Right renal pelvis (tissue), 4 donors: ENCODE results near the gene LCN2. TPM values are rescaled to one million over a fixed set of nuclear protein-coding genes. Genes with fewer than 3 reads are reported as not detected.
A peak's percentile ranks its signal among the peaks of the same experiment; 100 is the strongest.

Source experiments
- DNase-seq, 4 donors: peaks; one replicate each; pipeline ENCODE4 v3.0.0-alpha.2; 2013; ENCODE audit warnings: low read depth in 4 of 4, low spot score in 3 of 4, missing footprints in 1 of 4
- polyA plus RNA-seq, 4 donors: library from polyadenylated mRNA; unstranded; fragments of 120-200 nt; gene quantifications; one replicate each; pipeline ENCODE4 v1.2.1, GENCODE V29; 2013; ENCODE audit not compliant: insufficient read length in 4 of 4

The LCN2 gene
- polyA plus RNA-seq, 4 donors: 0.43 to 1.9 (median 0.89) TPM

DNA sequence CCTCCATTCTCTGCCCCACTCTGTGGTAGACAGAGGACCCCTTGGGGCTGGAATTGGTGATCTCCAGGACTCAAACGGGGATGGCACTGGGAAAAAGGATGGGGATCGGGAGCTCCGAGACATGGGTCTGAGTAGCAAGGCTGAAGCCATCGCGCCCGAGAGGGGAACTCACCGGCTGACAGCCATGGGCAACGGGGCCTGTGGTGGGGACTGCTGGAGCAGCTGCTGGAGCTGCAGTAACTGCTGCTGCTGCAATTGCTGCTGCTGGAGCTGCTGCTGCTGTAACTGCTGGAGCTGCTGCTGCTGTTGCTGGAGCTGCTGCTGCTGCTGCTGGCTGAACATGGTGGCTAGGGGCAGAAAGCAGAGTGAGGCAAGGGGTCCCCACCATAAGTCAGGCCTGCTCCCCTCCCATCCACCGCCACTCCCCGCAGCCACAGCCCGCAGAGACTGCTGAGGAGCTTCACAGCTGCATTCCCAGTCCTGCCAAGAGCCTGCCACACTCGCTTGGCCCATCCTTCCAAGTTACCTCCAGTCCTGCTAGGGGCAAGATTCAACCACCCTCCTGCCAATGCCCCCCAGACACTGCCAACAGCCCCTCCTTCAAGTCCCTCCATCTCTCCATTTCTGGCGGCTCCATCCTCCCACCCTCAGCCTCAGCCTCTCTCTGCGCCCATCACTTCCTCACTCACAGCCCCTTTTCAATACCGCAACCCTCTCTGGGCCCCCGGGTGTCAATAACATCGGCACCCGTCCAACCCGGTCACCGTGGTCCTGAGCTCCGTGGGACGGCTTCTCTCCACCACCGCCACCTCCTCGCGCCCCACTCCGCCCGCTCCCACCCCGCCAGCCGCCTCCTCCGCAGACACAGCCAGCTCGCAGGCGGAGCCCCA is 41.5 kb downstream of the LCN2 start:
- DNase-seq: no peak

GRCh38 chr9:128191406-128192046 is 42.3 kb downstream of the LCN2 start, which contains the start of gene CIZ1:
TSS of gene CIZ1 (minus strand) at chr9:128191572. CDS start at chr9:128190857, 715 bp downstream.
- peak in 3 of 4 donors; percentile 54 to 68 (median 61) for DNase-seq

- DNase-seq: peak in 3 of 4 donors; percentile 66 to 76 (median 67)
These were observed 43.5 kb downstream of the LCN2 start for GRCh38 chr9:128192601-128193371.

- no peak for DNase-seq
These were observed 44.3 kb downstream of the LCN2 start for GRCh38 chr9:128193469-128194096.

DNA sequence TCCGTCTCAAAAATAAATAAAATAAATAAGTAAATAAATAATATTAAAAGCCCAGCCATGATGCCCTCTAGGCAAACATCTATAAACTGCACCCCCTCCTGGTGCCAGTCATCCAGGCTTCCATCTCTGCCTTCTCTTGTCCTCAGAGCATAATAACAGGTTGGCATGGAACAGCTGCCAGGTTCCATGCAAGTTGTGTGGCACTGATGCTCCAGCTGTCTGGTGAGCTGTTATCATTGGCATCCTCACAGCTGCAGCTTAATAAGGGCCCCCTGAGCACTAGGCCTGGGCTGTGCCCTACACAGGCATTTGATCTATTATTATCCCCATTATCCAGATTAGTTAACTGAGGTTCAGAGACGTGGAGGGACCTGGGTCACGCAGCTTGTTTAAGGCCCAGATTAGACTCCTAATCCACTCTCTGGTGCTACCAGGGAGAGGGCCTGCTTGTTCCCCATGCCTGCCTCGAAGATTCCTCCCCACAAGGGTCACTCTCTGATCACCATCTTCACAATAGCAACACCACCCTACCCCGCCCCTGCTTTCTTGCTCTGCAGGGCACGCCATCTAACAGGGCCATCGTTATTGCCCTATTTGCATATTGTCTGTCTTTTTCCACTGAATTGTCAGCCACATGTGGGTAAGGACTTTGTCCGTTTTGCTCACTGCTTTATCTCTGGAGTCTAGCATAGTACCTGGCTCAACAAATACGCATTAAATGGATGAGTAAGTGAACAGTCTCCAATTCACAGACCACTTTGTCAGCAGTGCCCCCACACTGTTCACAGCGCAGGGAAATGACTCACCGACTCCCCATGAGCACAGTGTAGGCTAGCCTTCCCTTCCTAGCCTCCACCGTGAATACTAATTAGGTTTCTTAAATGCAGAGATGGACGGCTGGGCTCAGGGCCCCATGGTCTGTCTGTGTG is 52.5 kb downstream of the LCN2 start:
- DNase-seq: no peak

GRCh38 chr9:128202648-128203023 is 53.4 kb downstream of the LCN2 start:
- DNase-seq: no peak

Other genes with a start within 250 kb of the LCN2 start
- gene ST6GALNAC6, start 249.8 kb upstream of the LCN2 start, polyA plus RNA-seq: 10 to 100 TPM; 44.5 to 49.1 (median 46.9) TPM
- gene ST6GALNAC4, start 232.4 kb upstream of the LCN2 start, polyA plus RNA-seq: 10 to 100 TPM; 11.3 to 15.6 (median 12.6) TPM
- gene PIP5KL1, start 218.7 kb upstream of the LCN2 start, polyA plus RNA-seq: 1 to 10 TPM; 1.0 to 2.3 (median 2.1) TPM
- 10 to 100 TPM; 36.0 to 38.2 (median 36.9) TPM for gene DPM2, start 211.6 kb upstream of the LCN2 start, polyA plus RNA-seq
- 10 to 100 TPM; 32.1 to 45.7 (median 37.3) TPM for gene EEIG1, start 168.5 kb upstream of the LCN2 start, polyA plus RNA-seq
- 10 to 100 TPM; 11.2 to 13.0 (median 12.0) TPM for gene NAIF1, start 82.1 kb upstream of the LCN2 start, polyA plus RNA-seq
- 10 to 100 TPM; 13.6 to 15.0 (median 14.4) TPM for gene SLC25A25, start 81.2 kb upstream of the LCN2 start, polyA plus RNA-seq
- gene PTGES2, start 21.7 kb upstream of the LCN2 start, polyA plus RNA-seq: 10 to 100 TPM; 40.7 to 66.7 (median 44.3) TPM
- 10 to 100 TPM; 42.3 to 62.6 (median 45.8) TPM for gene BBLN, start 10.8 kb downstream of the LCN2 start, polyA plus RNA-seq
- gene CIZ1, start 42.1 kb downstream of the LCN2 start, polyA plus RNA-seq: 100 to 1,000 TPM; 112 to 126 (median 114) TPM
- gene DNM1, start 53.9 kb downstream of the LCN2 start, polyA plus RNA-seq: 100 to 1,000 TPM in 1 of 4 donors, 10 to 100 TPM in 3; 79.9 to 107 (median 89.6) TPM
- 10 to 100 TPM; 77.0 to 86.5 (median 78.7) TPM for gene GOLGA2, start 126.6 kb downstream of the LCN2 start, polyA plus RNA-seq
- 10 to 100 TPM; 26.8 to 37.5 (median 29.9) TPM for gene SWI5, start 126.8 kb downstream of the LCN2 start, polyA plus RNA-seq
- gene TRUB2, start 173.0 kb downstream of the LCN2 start, polyA plus RNA-seq: 10 to 100 TPM; 38.9 to 42.9 (median 41.5) TPM
- gene COQ4, start 173.4 kb downstream of the LCN2 start, polyA plus RNA-seq: 10 to 100 TPM; 54.8 to 70.1 (median 61.4) TPM
- gene SLC27A4, start 191.1 kb downstream of the LCN2 start, polyA plus RNA-seq: 10 to 100 TPM; 17.3 to 24.0 (median 18.2) TPM
- 10 to 100 TPM; 52.0 to 65.8 (median 58.0) TPM for gene URM1, start 221.9 kb downstream of the LCN2 start, polyA plus RNA-seq